Colonic mucosa (tissue), 4 donors: ENCODE measurements around the gene FCN2. TPM values are rescaled to one million over a fixed set of nuclear protein-coding genes. Genes with fewer than 3 reads are reported as not detected.

Experiments used
- DNase-seq: peaks from one replicate; pipeline ENCODE4 v3.0.0-alpha.2; 2020
- H3K27ac ChIP-seq: fragments of 200-600 bp; one replicate; pipeline ENCODE4 v1.8.0; 2021
- H3K27me3 ChIP-seq: fragments of 200-600 bp; one replicate; pipeline ENCODE4 v1.8.0; 2021
- H3K36me3 ChIP-seq: fragments of 200-600 bp; one replicate; pipeline ENCODE4 v1.8.0; 2021
- H3K4me1 ChIP-seq: fragments of 200-600 bp; one replicate; pipeline ENCODE4 v1.8.0; 2021; ENCODE audit warnings: mild to moderate bottlenecking
- H3K4me3 ChIP-seq: fragments of 200-600 bp; one replicate; pipeline ENCODE4 v1.8.0; 2021
- H3K9ac ChIP-seq, 2 donors: one replicate each; pipeline ENCODE4 v1.7.0; 2013; ENCODE audit warnings: control low read depth in 2 of 2, low read depth in 2 of 2, low read length in 2 of 2
- H3K9me3 ChIP-seq: fragments of 200-600 bp; one replicate; pipeline ENCODE4 v1.8.0; 2021
- CTCF ChIP-seq: fragments of 200-600 bp; IDR thresholded peaks from one replicate; pipeline ENCODE4 v1.8.0; 2022; ENCODE audit warnings: antibody characterized with exemption, mild to moderate bottlenecking
- intact Hi-C: fragments of 100-400 bp; cut with DNase I; formaldehyde crosslinking; loops from one replicate; pipeline ENCODE4 v1.14.1; 2022
- total RNA-seq, 2 donors: library from RNA; stranded (reverse); fragmentation: NEBNext Ultra II Directional in 1 of 2; extraction: Animal tissue kit (Norgen Biotek cat#: 25700) in 1 of 2; gene quantifications; one replicate each; pipeline ENCODE4 v1.2.1, GENCODE V29; 2021
- donor health status: healthy.
- donor health status: DM: no; HTN: no; CAD: no.
- donor health status: DM: no; HTN: no; CAD: no.

Gene FCN2
- total RNA-seq, result not detected

- H3K27me3 ChIP-seq, result no peaks in the 10 kb centered on the region
- no peak within 1 kb of the TSS for H3K27ac ChIP-seq
- DNase-seq, result no peak
- no peak within 1 kb of the TSS for H3K4me3 ChIP-seq
- H3K9me3 ChIP-seq, result no peaks in the 10 kb centered on the region
- H3K4me1 ChIP-seq, result no peaks in the 10 kb centered on the region
- no peak for TF ChIP-seq CTCF
- intact Hi-C loops, result no loop called here
- H3K9ac ChIP-seq, result no peak within 1 kb of the TSS
- H3K36me3 ChIP-seq, result no peaks in the 10 kb centered on the region
Observed at GRCh38 chr9:134880484-134881312, at the start of gene FCN2. TSS of gene FCN2 (plus strand) at chr9:134880810. CDS start at chr9:134880822, 12 bp downstream.

- H3K4me1 ChIP-seq, result no peaks in the 10 kb centered on the region
- H3K27me3 ChIP-seq, result no peaks in the 10 kb centered on the region
- no peak overlapping the region for H3K27ac ChIP-seq
- TF ChIP-seq CTCF, result no peak
- no peaks in the 10 kb centered on the region for H3K9me3 ChIP-seq
- no peak overlapping the region for H3K9ac ChIP-seq
- no peak for DNase-seq
- intact Hi-C loops, result no loop called here
- no peaks in the 10 kb centered on the region for H3K36me3 ChIP-seq
- no peak overlapping the region for H3K4me3 ChIP-seq
Observed at GRCh38 chr9:134830926-134831720, 49.5 kb upstream of the FCN2 start.

- no peaks in the 10 kb centered on the region for H3K9me3 ChIP-seq
- intact Hi-C loops, result no loop called here
- no peaks in the 10 kb centered on the region for H3K4me1 ChIP-seq
- no peaks in the 10 kb centered on the region for H3K27me3 ChIP-seq
- H3K4me3 ChIP-seq, result no peak overlapping the region
- TF ChIP-seq CTCF, result no peak
- no peak overlapping the region for H3K9ac ChIP-seq
- DNase-seq, result no peak
- H3K27ac ChIP-seq, result no peak overlapping the region
- no peaks in the 10 kb centered on the region for H3K36me3 ChIP-seq
Observed at GRCh38 chr9:134832471-134832870, 48.1 kb upstream of the FCN2 start.

- no peaks in the 10 kb centered on the region for H3K4me1 ChIP-seq
- H3K4me3 ChIP-seq, result no peak overlapping the region
- no peak overlapping the region for H3K27ac ChIP-seq
- TF ChIP-seq CTCF, result no peak
- no peak overlapping the region for H3K9ac ChIP-seq
- H3K36me3 ChIP-seq, result no peaks in the 10 kb centered on the region
- no peaks in the 10 kb centered on the region for H3K27me3 ChIP-seq
- intact Hi-C loops, result no loop called here
- H3K9me3 ChIP-seq, result no peaks in the 10 kb centered on the region
- DNase-seq, result no peak
Observed at GRCh38 chr9:134833294-134833880, 47.2 kb upstream of the FCN2 start.

- H3K9me3 ChIP-seq, result no peaks in the 10 kb centered on the region
- intact Hi-C loops, result no loop called here
- DNase-seq, result no peak
- H3K4me3 ChIP-seq, result no peak overlapping the region
- H3K27me3 ChIP-seq, result no peaks in the 10 kb centered on the region
- no peak overlapping the region for H3K9ac ChIP-seq
- TF ChIP-seq CTCF, result no peak
- no peaks in the 10 kb centered on the region for H3K36me3 ChIP-seq
- H3K27ac ChIP-seq, result no peak overlapping the region
- H3K4me1 ChIP-seq, result no peaks in the 10 kb centered on the region
Observed at GRCh38 chr9:134834217-134834956, 46.2 kb upstream of the FCN2 start.
